GM06990 (cell line): ENCODE results near the gene BOLA2B.

Experiments used
- DNase-seq: peaks from one replicate; pipeline ENCODE4 v3.0.0-alpha.2; 2011; ENCODE audit not compliant: insufficient read length; ENCODE audit errors: extremely low read depth
- H3K27me3 ChIP-seq: replicated peaks from 2 replicates; pipeline ENCODE4 v1.6.0; 2011; ENCODE audit warnings: low read length; ENCODE audit not compliant: control insufficient read depth, insufficient read depth
- H3K36me3 ChIP-seq: 2 replicates; pipeline ENCODE4 v1.5.1; 2011; ENCODE audit warnings: low read length; ENCODE audit not compliant: control insufficient read depth, insufficient read depth
- H3K4me3 ChIP-seq: replicated peaks from 2 replicates; pipeline ENCODE4 v1.5.1; 2011; ENCODE audit warnings: low read depth, mild to moderate bottlenecking, control low read depth, low read length
- CTCF ChIP-seq: IDR thresholded peaks from 2 replicates; pipeline ENCODE4 v1.5.1; 2011; ENCODE audit warnings: low read length, control low read depth, mild to moderate bottlenecking, inconsistent platforms; ENCODE audit not compliant: insufficient read depth, poor library complexity, severe bottlenecking

The BOLA2B gene

GRCh38 chr16:30187971-30188561 is 5.4 kb downstream of the BOLA2B start:
- Histone ChIP-seq H3K36me3 (peaks cover 36% of the 10 kb centered on the region), H3K27me3 (no peaks in the 10 kb centered on the region), H3K4me3 (no peak overlapping the region; the same call in 1 of the 2 replicates)
- no peak for DNase-seq
- TF ChIP-seq CTCF: no peak

- Histone ChIP-seq H3K36me3 (peaks cover 36% of the 10 kb centered on the region), H3K4me3 (peak overlapping the region; percentile 100), H3K27me3 (no peaks in the 10 kb centered on the region)
- no peak for TF ChIP-seq CTCF
- DNase-seq: no peak
These were observed 6.0 kb downstream of the BOLA2B start for GRCh38 chr16:30187556-30187865.

DNA sequence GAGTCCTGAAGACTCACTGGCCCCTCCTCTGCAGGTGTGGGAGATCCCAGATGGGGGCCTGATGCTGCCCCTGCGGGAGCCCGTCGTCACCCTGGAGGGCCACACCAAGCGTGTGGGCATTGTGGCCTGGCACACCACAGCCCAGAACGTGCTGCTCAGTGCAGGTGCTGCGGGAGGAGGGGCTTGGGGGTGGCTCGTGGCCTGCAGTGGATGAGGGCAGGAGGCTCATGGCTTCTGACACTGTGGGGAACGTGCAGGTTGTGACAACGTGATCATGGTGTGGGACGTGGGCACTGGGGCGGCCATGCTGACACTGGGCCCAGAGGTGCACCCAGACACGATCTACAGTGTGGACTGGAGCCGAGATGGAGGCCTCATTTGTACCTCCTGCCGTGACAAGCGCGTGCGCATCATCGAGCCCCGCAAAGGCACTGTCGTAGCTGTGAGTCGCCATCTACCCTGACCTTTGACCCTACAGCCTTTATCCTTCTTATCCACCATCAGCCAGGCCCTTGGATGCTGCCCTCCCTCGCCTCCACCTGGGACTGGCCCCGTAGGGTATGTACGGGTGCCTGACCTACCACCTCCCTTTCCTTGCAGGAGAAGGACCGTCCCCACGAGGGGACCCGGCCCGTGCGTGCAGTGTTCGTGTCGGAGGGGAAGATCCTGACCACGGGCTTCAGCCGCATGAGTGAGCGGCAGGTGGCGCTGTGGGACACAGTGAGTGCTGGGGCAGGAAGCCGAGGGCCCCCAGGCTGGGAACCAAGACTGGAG is 6.5 kb downstream of the BOLA2B start:
- H3K27me3 ChIP-seq: no peaks in the 10 kb centered on the region
- H3K4me3 ChIP-seq: peak overlapping the region; percentile 100
- H3K36me3 ChIP-seq: peaks cover 36% of the 10 kb centered on the region
- peak; percentile 86 for TF ChIP-seq CTCF
- DNase-seq: peak; percentile 79

GRCh38 chr16:30186444-30186781 is 7.1 kb downstream of the BOLA2B start:
- DNase-seq: no peak
- H3K4me3 ChIP-seq: peak overlapping the region; percentile 100
- H3K36me3 ChIP-seq: peaks cover 36% of the 10 kb centered on the region
- no peaks in the 10 kb centered on the region for H3K27me3 ChIP-seq
- TF ChIP-seq CTCF: no peak

DNA sequence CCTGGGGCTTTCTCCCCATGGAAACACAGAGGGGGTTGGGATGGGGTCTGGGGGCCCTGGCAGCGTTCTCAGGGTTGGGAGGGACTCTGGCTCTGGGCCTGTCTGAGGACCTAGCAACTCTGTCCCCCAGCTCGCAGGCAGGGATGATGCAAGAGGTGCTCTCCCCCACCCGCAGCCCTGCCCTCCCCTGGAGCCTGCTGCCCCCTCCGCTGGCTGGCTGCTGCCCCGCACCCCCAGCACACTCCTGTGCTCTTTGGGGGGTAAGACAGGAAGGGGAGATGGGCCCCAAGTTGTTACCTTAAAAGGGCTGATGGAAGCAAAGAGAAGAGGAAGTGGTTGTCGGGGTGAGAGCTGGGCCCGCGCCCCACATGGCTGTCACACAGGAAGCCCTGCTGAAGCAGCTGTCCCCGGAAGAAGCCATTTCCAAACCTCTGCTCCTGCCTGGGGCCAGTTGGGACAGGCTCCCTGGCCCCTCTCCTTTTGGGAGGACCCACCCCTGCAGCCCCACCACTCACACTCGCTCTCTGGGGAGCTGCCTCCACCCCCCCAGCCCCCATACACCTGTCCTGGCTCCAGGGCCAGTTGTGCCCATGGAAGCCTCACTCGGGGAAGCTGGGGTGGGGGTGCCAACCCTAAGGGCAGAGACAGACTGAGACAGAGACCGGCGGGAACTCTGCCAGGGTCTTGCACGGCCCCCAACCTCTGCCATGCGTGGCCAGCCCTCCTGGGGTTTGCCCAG is 7.6 kb downstream of the BOLA2B start:
- DNase-seq: peak; percentile 93
- H3K4me3 ChIP-seq: peak overlapping the region; percentile 100
- no peaks in the 10 kb centered on the region for H3K27me3 ChIP-seq
- H3K36me3 ChIP-seq: peaks cover 36% of the 10 kb centered on the region
- TF ChIP-seq CTCF: no peak
